ENCODE measurements around the gene AADAT.

DNA sequence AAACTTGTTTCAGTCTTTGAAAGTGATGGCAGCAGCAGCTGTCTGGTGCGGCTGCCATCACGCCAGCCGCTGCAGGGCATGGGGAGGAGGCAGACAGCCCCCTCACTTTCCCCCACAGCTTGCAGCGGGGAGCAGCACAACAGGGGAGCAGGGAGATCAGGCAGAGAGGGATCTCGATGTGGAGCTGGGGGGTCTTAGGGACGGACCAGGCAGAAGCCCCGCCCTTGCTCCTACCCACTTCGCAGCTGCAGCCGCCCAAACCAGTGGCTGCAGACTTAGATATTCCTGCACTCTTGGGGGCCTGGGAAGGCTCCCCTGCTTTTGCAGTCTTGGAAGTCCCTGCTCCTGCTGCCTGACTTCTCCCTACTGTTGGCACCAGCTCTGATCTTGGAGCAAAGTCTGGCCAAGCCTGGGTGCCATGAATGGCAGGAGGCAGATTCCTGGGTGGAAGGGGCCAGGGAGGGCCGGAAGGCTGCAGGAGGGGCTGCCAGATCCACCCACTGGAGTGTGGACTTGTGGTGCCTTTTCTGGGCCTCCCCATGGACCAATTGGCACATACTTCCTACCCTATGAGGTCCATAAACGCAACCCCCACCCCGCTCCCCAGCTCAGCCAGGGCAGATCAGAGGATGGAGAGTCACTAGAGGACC, 49.6 kb downstream of the AADAT start:
- TF ChIP-seq, protein P1, sequence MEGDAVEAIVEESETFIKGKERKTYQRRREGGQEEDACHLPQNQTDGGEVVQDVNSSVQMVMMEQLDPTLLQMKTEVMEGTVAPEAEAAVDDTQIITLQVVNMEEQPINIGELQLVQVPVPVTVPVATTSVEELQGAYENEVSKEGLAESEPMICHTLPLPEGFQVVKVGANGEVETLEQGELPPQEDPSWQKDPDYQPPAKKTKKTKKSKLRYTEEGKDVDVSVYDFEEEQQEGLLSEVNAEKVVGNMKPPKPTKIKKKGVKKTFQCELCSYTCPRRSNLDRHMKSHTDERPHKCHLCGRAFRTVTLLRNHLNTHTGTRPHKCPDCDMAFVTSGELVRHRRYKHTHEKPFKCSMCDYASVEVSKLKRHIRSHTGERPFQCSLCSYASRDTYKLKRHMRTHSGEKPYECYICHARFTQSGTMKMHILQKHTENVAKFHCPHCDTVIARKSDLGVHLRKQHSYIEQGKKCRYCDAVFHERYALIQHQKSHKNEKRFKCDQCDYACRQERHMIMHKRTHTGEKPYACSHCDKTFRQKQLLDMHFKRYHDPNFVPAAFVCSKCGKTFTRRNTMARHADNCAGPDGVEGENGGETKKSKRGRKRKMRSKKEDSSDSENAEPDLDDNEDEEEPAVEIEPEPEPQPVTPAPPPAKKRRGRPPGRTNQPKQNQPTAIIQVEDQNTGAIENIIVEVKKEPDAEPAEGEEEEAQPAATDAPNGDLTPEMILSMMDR (IDR thresholded peaks at IDR 0.05), result no peak
- no peak for TF ChIP-seq POLR2A (IDR thresholded peaks at IDR 0.05; ENCODE audit: low read depth)
- no peak for TF ChIP-seq POLR2AphosphoS5 (IDR thresholded peaks at IDR 0.05)
